NCI-H2196 (cell line): ENCODE measurements around the gene UBE2D1.

ENCODE experiments used
- DNase-seq: peaks from one replicate; lab custom pipeline; 2025; ENCODE audit not compliant: unreplicated experiment; lab: John Stamatoyannopoulos, UW

Gene UBE2D1

GRCh38 chr10:58336242-58336641 is 1.4 kb downstream of the UBE2D1 start:
- no peak for DNase-seq

- no peak for DNase-seq
Observed at GRCh38 chr10:58341422-58341821, 6.6 kb downstream of the UBE2D1 start.

- DNase-seq, result no peak
Observed at GRCh38 chr10:58341947-58342346, 7.1 kb downstream of the UBE2D1 start.

GRCh38 chr10:58347967-58348366 is 13.2 kb downstream of the UBE2D1 start:
- DNase-seq, result no peak

GRCh38 chr10:58348571-58349033 is 13.8 kb downstream of the UBE2D1 start:
- DNase-seq, result no peak

- DNase-seq, result no peak
Observed at GRCh38 chr10:58350023-58350422, 15.2 kb downstream of the UBE2D1 start.

GRCh38 chr10:58350619-58351323 is 16.0 kb downstream of the UBE2D1 start:
- DNase-seq, result no peak

- no peak for DNase-seq
Observed at GRCh38 chr10:58351616-58352578, 17.1 kb downstream of the UBE2D1 start.

GRCh38 chr10:58352956-58353610 is 18.3 kb downstream of the UBE2D1 start:
- no peak for DNase-seq

GRCh38 chr10:58356756-58357155 is 21.9 kb downstream of the UBE2D1 start:
- no peak for DNase-seq

GRCh38 chr10:58358314-58358933 is 23.6 kb downstream of the UBE2D1 start:
- no peak for DNase-seq

- no peak for DNase-seq
Observed at GRCh38 chr10:58358947-58359346, 24.1 kb downstream of the UBE2D1 start.

GRCh38 chr10:58359541-58359940 is 24.7 kb downstream of the UBE2D1 start:
- DNase-seq, result no peak

- no peak for DNase-seq
Observed at GRCh38 chr10:58360412-58361004, 25.7 kb downstream of the UBE2D1 start.

GRCh38 chr10:58361353-58361752 is 26.5 kb downstream of the UBE2D1 start:
- DNase-seq, result no peak

GRCh38 chr10:58362027-58362789 is 27.4 kb downstream of the UBE2D1 start:
- DNase-seq, result no peak

- no peak for DNase-seq
Observed at GRCh38 chr10:58367069-58367468, 32.3 kb downstream of the UBE2D1 start.

GRCh38 chr10:58371473-58371872 is 36.7 kb downstream of the UBE2D1 start:
- DNase-seq, result no peak

- DNase-seq, result no peak
Observed at GRCh38 chr10:58372607-58373441, 38.0 kb downstream of the UBE2D1 start.
